ENCODE measurements around the gene RANGAP1. TPM values are rescaled to one million over a fixed set of nuclear protein-coding genes. Genes with fewer than 3 reads are reported as not detected.

The RANGAP1 gene
- total and polyA plus RNA-seq, 7 donors: 26.2 to 51.8 (median 41.1) TPM

- intact Hi-C loops (cut with DNase I): no loop called here
- H3K27me3 ChIP-seq (ENCODE audit: insufficient read depth in 3 of 3, low read length in 2 of 3): no peaks in the 10 kb centered on the region
- no peaks in the 10 kb centered on the region for H3K9me3 ChIP-seq
- no peak overlapping the region for H3K4me3 ChIP-seq
- TF ChIP-seq CTCF (IDR thresholded peaks at IDR 0.05): no peak
- H3K36me3 ChIP-seq (ENCODE audit: insufficient read depth in 1 of 2, low read depth in 1 of 2): no peaks in the 10 kb centered on the region
- H3K27ac ChIP-seq: no peak overlapping the region
- ATAC-seq (no peak), DNase-seq (no peak)
- WGBS, 3 donors: 85 to 98% (median 88%) methylated on average over 2 of the region's 2 CpGs
- peaks cover 13% of the 10 kb centered on the region for H3K4me1 ChIP-seq
These were observed 82.9 kb downstream of the RANGAP1 start for GRCh38 chr22:41203118-41203517.

- Histone ChIP-seq H3K27me3 (ENCODE audit: insufficient read depth in 3 of 3, low read length in 2 of 3) (no peaks in the 10 kb centered on the region), H3K36me3 (ENCODE audit: insufficient read depth in 1 of 2, low read depth in 1 of 2) (no peaks in the 10 kb centered on the region), H3K4me1 (peaks cover 17% of the 10 kb centered on the region), H3K4me3 (no peak overlapping the region), H3K9me3 (no peaks in the 10 kb centered on the region), H3K27ac (no peak overlapping the region)
- ATAC-seq: no peak
- no peak for TF ChIP-seq CTCF (IDR thresholded peaks at IDR 0.05)
- DNase-seq: peak in 1 of 2 donors; percentile 9
- intact Hi-C loops (cut with DNase I): no loop called here
- WGBS, 3 donors: 73 to 78% (median 76%) methylated on average over 10 of the region's 10 CpGs
These were observed 84.8 kb downstream of the RANGAP1 start for GRCh38 chr22:41201141-41201540.

GRCh38 chr22:41198027-41198580 is 87.9 kb downstream of the RANGAP1 start:
- intact Hi-C loops (cut with DNase I): no loop called here
- no peaks in the 10 kb centered on the region for H3K27me3 ChIP-seq (ENCODE audit: insufficient read depth in 3 of 3, low read length in 2 of 3)
- no peak for TF ChIP-seq CTCF (IDR thresholded peaks at IDR 0.05)
- 2 to 4% (median 2%) methylated on average over 9 of the region's 9 CpGs for WGBS, 3 donors
- ATAC-seq: no peak
- H3K4me3 ChIP-seq: peak overlapping the region; percentile 69
- no peaks in the 10 kb centered on the region for H3K9me3 ChIP-seq
- peak in 1 of 2 donors; percentile 55 for DNase-seq
- no peaks in the 10 kb centered on the region for H3K36me3 ChIP-seq (ENCODE audit: insufficient read depth in 1 of 2, low read depth in 1 of 2)
- peaks cover 11% of the 10 kb centered on the region for H3K4me1 ChIP-seq
- H3K27ac ChIP-seq: peak overlapping the region; percentile 55

- DNase-seq (peak; percentile 86 to 91), ATAC-seq (peak; percentile 95 to 97 (median 96))
- no peak for TF ChIP-seq CTCF (IDR thresholded peaks at IDR 0.05)
- Histone ChIP-seq H3K4me1 (peaks cover 11% of the 10 kb centered on the region), H3K4me3 (peak overlapping the region; percentile 69), H3K27me3 (ENCODE audit: insufficient read depth in 3 of 3, low read length in 2 of 3) (no peaks in the 10 kb centered on the region), H3K36me3 (ENCODE audit: insufficient read depth in 1 of 2, low read depth in 1 of 2) (no peaks in the 10 kb centered on the region), H3K9me3 (no peaks in the 10 kb centered on the region), H3K27ac (peak overlapping the region; percentile 55)
- intact Hi-C loops (cut with DNase I): no loop called here
- 0 to 1% (median 1%) methylated on average over 71 to 91 of the region's 91 CpGs for WGBS, 3 donors
These were observed 88.7 kb downstream of the RANGAP1 start for GRCh38 chr22:41197038-41197972.

Other genes starting within 250 kb of the RANGAP1 start
- gene EP300, start 193.6 kb downstream of the RANGAP1 start, total RNA-seq: 10 to 100 TPM; 31.0 to 40.7 (median 35.3) TPM
- gene EP300, start 193.6 kb downstream of the RANGAP1 start, polyA plus RNA-seq: 10 to 100 TPM in 1 of 3 donors, 1 to 10 TPM in 2; 6.2 to 20.5 (median 7.0) TPM
- 10 to 100 TPM in 3 of 4 donors, 1 to 10 TPM in 1; 8.7 to 15.8 (median 11.9) TPM for gene L3MBTL2, start 80.9 kb downstream of the RANGAP1 start, total RNA-seq
- gene L3MBTL2, start 80.9 kb downstream of the RANGAP1 start, polyA plus RNA-seq: 10 to 100 TPM in 1 of 3 donors, 1 to 10 TPM in 2; 7.2 to 12.3 (median 9.0) TPM
- 1 to 10 TPM in 2 of 4 donors, under 1 TPM in 2; 0.32 to 2.0 (median 1.2) TPM for gene CHADL, start 45.3 kb downstream of the RANGAP1 start, total RNA-seq
- 1 to 10 TPM in 1 of 3 donors, under 1 TPM in 2; 0.42 to 1.9 (median 0.62) TPM for gene CHADL, start 45.3 kb downstream of the RANGAP1 start, polyA plus RNA-seq
- gene ZC3H7B, start 15.3 kb upstream of the RANGAP1 start, total RNA-seq: 10 to 100 TPM; 32.0 to 34.1 (median 33.1) TPM
- 10 to 100 TPM; 12.0 to 31.0 (median 17.8) TPM for gene ZC3H7B, start 15.3 kb upstream of the RANGAP1 start, polyA plus RNA-seq
- gene TEF, start 95.8 kb upstream of the RANGAP1 start, total RNA-seq: 10 to 100 TPM; 11.7 to 23.9 (median 16.1) TPM
- gene TEF, start 95.8 kb upstream of the RANGAP1 start, polyA plus RNA-seq: 1 to 10 TPM; 2.0 to 7.8 (median 6.2) TPM
- 100 to 1,000 TPM in 1 of 4 donors, 10 to 100 TPM in 3; 12.3 to 111 (median 50.9) TPM for gene TOB2, start 160.6 kb upstream of the RANGAP1 start, total RNA-seq
- 10 to 100 TPM in 2 of 3 donors, 1 to 10 TPM in 1; 9.5 to 26.1 (median 23.4) TPM for gene TOB2, start 160.6 kb upstream of the RANGAP1 start, polyA plus RNA-seq
- 10 to 100 TPM; 19.9 to 40.0 (median 23.4) TPM for gene PHF5A, start 182.5 kb upstream of the RANGAP1 start, total RNA-seq
- gene PHF5A, start 182.5 kb upstream of the RANGAP1 start, polyA plus RNA-seq: 10 to 100 TPM; 34.3 to 79.2 (median 49.0) TPM
- 100 to 1,000 TPM; 422 to 513 (median 474) TPM for gene ACO2, start 182.9 kb upstream of the RANGAP1 start, total RNA-seq
- gene ACO2, start 182.9 kb upstream of the RANGAP1 start, polyA plus RNA-seq: 100 to 1,000 TPM; 346 to 459 (median 402) TPM